Mesodermal cell (in vitro differentiated cells): ENCODE results near the gene CDH23.

ENCODE experiments used
- H3K27ac ChIP-seq: 2 replicates; pipeline ENCODE4 v1.7.0; 2013; ENCODE audit warnings: mild to moderate bottlenecking, low read depth, low read length, moderate library complexity; ENCODE audit not compliant: severe bottlenecking
- H3K36me3 ChIP-seq: 2 replicates; pipeline ENCODE4 v1.7.1; 2013; ENCODE audit warnings: mild to moderate bottlenecking, low read length, moderate library complexity; ENCODE audit not compliant: control insufficient read depth, insufficient read depth
- H3K4me1 ChIP-seq: one replicate; pipeline ENCODE4 v1.7.1; 2013; ENCODE audit warnings: mild to moderate bottlenecking, low read length; ENCODE audit not compliant: insufficient read depth, control insufficient read depth, poor library complexity, severe bottlenecking
- H3K4me3 ChIP-seq: 2 replicates; pipeline ENCODE4 v1.7.0; 2013; ENCODE audit warnings: low read length, control low read depth, mild to moderate bottlenecking; ENCODE audit not compliant: insufficient read depth, poor library complexity, severe bottlenecking; ENCODE audit errors: extremely low read depth
- H3K9me3 ChIP-seq: 2 replicates; pipeline ENCODE4 v1.7.1; 2013; ENCODE audit warnings: mild to moderate bottlenecking, low read length, moderate library complexity; ENCODE audit not compliant: control insufficient read depth
- WGBS, 2 experiments: methylation state at CpG; one replicate each; pipeline ENCODE4 v1.1.5; 2013; ENCODE audit warnings: missing lambda C conversion rate in 2 of 2; ENCODE audit not compliant: insufficient coverage in 2 of 2; 5-methylcytosine and 5-hydroxymethylcytosine counted together

The CDH23 gene

GRCh38 chr10:71802715-71803488 is 406.2 kb downstream of the CDH23 start:
- no peaks in the 10 kb centered on the region for H3K4me1 ChIP-seq
- 82 to 93% methylated on average over 12 to 15 of the region's 18 CpGs for WGBS, 2 experiments

GRCh38 chr10:71804077-71804476 is 407.4 kb downstream of the CDH23 start:
- Histone ChIP-seq H3K4me1 (no peaks in the 10 kb centered on the region), H3K27ac (no peak overlapping the region), H3K36me3 (no peaks in the 10 kb centered on the region), H3K4me3 (no peak overlapping the region), H3K9me3 (no peaks in the 10 kb centered on the region)
- WGBS, 2 experiments, result 67 to 75% methylated on average over 2 of the region's 4 CpGs

More at GRCh38 chr10:71802715-71803488, 406.2 kb downstream of the CDH23 start:
- Histone ChIP-seq H3K36me3 (no peaks in the 10 kb centered on the region), H3K4me3 (no peak overlapping the region), H3K9me3 (no peaks in the 10 kb centered on the region), H3K27ac (no peak overlapping the region)

- H3K4me3 ChIP-seq, result no peak overlapping the region
- H3K27ac ChIP-seq, result no peak overlapping the region
- H3K36me3 ChIP-seq, result no peaks in the 10 kb centered on the region
- H3K4me1 ChIP-seq, result no peaks in the 10 kb centered on the region
- H3K9me3 ChIP-seq, result no peaks in the 10 kb centered on the region
- WGBS, 2 experiments, result 78 to 79% methylated on average over 38 to 39 of the region's 41 CpGs
These were observed 409.3 kb downstream of the CDH23 start for GRCh38 chr10:71805776-71806703.

GRCh38 chr10:71806704-71807556 is 410.2 kb downstream of the CDH23 start:
- Histone ChIP-seq H3K4me3 (no peak overlapping the region), H3K36me3 (no peaks in the 10 kb centered on the region), H3K4me1 (no peaks in the 10 kb centered on the region), H3K9me3 (no peaks in the 10 kb centered on the region), H3K27ac (no peak overlapping the region)
- WGBS, 2 experiments, result 87 to 92% methylated on average over 19 to 23 of the region's 23 CpGs

GRCh38 chr10:71807557-71808510 is 411.1 kb downstream of the CDH23 start:
- Histone ChIP-seq H3K36me3 (no peaks in the 10 kb centered on the region), H3K4me3 (no peak overlapping the region)
- 87 to 93% methylated on average over 13 to 17 of the region's 21 CpGs for WGBS, 2 experiments

GRCh38 chr10:71809628-71810027 is 412.9 kb downstream of the CDH23 start:
- Histone ChIP-seq H3K27ac (no peak overlapping the region), H3K4me3 (no peak overlapping the region), H3K36me3 (peaks cover 1% of the 10 kb centered on the region), H3K4me1 (no peaks in the 10 kb centered on the region), H3K9me3 (no peaks in the 10 kb centered on the region)
- WGBS, 2 experiments, result 93 to 95% methylated on average over 21 to 25 of the region's 25 CpGs

More at GRCh38 chr10:71807557-71808510, 411.1 kb downstream of the CDH23 start:
- Histone ChIP-seq H3K4me1 (no peaks in the 10 kb centered on the region), H3K27ac (no peak overlapping the region), H3K9me3 (no peaks in the 10 kb centered on the region)

GRCh38 chr10:71810048-71810750 is 413.5 kb downstream of the CDH23 start:
- no peak overlapping the region for H3K4me3 ChIP-seq
- no peaks in the 10 kb centered on the region for H3K9me3 ChIP-seq
- no peak overlapping the region for H3K27ac ChIP-seq
- no peaks in the 10 kb centered on the region for H3K4me1 ChIP-seq
- WGBS, 2 experiments, result 90 to 91% methylated on average over 11 of the region's 13 CpGs
- H3K36me3 ChIP-seq, result peaks cover 7% of the 10 kb centered on the region

GRCh38 chr10:71811351-71811750 is 414.6 kb downstream of the CDH23 start:
- Histone ChIP-seq H3K27ac (no peak overlapping the region), H3K36me3 (peaks cover 16% of the 10 kb centered on the region), H3K9me3 (no peaks in the 10 kb centered on the region), H3K4me1 (no peaks in the 10 kb centered on the region), H3K4me3 (no peak overlapping the region)
- 94 to 98% methylated on average over 15 of the region's 19 CpGs for WGBS, 2 experiments
